ENCODE data around the gene RRAS.

RRAS gene

DNA sequence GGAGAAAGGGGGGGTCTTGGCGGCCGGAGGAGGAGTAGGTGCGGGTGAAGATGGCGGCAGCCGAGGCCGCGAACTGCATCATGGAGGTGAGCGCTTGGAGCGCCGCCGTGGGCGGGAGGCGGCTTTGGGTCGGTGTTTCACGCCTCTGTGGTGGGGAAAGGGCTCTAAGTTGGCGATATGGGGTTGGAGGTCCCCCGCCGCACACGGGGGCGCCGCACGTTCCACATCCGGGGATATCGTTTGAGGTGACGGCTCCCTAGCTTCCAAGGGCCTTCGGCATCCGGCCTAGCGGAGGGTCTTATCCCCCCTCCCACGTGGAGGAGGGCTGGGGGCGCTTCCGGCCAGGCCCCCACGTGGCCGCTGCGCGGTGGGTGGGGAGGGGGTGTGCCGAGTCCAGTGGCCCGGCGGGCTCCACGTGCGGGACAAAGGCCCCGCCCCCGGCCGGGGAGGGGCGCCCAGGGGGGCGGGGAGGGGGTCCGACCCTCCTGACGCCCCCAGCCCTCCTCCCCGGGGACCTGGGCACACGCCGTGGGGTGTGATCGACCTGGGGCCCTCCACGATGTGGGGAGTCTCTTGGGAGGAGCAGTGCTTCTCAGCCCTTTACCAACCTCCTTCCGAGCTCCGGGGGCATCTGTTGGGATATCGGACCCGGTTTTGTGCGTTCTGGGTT is 37.4 kb upstream of the RRAS start, which contains the start of gene PRMT1:
TSS of gene PRMT1 (plus strand) at position 41 of the 670 bp plus-strand sequence. CDS start at position 51, 10 bp downstream.
- DNase-seq (ENCODE audit: low read depth): no peak
- peak within 1 kb of the TSS; percentile 96 for H3K4me3 ChIP-seq (ENCODE audit: control insufficient read depth, low read depth, low read length)
- TF ChIP-seq, protein P1, sequence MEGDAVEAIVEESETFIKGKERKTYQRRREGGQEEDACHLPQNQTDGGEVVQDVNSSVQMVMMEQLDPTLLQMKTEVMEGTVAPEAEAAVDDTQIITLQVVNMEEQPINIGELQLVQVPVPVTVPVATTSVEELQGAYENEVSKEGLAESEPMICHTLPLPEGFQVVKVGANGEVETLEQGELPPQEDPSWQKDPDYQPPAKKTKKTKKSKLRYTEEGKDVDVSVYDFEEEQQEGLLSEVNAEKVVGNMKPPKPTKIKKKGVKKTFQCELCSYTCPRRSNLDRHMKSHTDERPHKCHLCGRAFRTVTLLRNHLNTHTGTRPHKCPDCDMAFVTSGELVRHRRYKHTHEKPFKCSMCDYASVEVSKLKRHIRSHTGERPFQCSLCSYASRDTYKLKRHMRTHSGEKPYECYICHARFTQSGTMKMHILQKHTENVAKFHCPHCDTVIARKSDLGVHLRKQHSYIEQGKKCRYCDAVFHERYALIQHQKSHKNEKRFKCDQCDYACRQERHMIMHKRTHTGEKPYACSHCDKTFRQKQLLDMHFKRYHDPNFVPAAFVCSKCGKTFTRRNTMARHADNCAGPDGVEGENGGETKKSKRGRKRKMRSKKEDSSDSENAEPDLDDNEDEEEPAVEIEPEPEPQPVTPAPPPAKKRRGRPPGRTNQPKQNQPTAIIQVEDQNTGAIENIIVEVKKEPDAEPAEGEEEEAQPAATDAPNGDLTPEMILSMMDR (conservative IDR thresholded peaks at IDR 0.05; ENCODE audit: control insufficient read depth, insufficient read depth, low read depth, low read length): no peak

GRCh38 chr19:49676784-49677230 is 36.9 kb upstream of the RRAS start:
- DNase-seq (ENCODE audit: low read depth): peak; percentile 100
- TF ChIP-seq, protein P1 (conservative IDR thresholded peaks at IDR 0.05; ENCODE audit: control insufficient read depth, insufficient read depth, low read depth, low read length): no peak
- H3K4me3 ChIP-seq (ENCODE audit: control insufficient read depth, low read depth, low read length): peak overlapping the region; percentile 96

GRCh38 chr19:49676136-49676783 is 36.3 kb upstream of the RRAS start:
- DNase-seq (ENCODE audit: low read depth): peak; percentile 97
- TF ChIP-seq, protein P1 (conservative IDR thresholded peaks at IDR 0.05; ENCODE audit: control insufficient read depth, insufficient read depth, low read depth, low read length): no peak
- H3K4me3 ChIP-seq (ENCODE audit: control insufficient read depth, low read depth, low read length): peak overlapping the region; percentile 50

- H3K4me3 ChIP-seq (ENCODE audit: control insufficient read depth, low read depth, low read length): no peak overlapping the region
- DNase-seq (ENCODE audit: low read depth): peak; percentile 67
- TF ChIP-seq, protein P1 (conservative IDR thresholded peaks at IDR 0.05; ENCODE audit: control insufficient read depth, insufficient read depth, low read depth, low read length): peak; percentile 88
These were observed 32.4 kb upstream of the RRAS start for GRCh38 chr19:49672131-49672919.

GRCh38 chr19:49669516-49669915 is 29.6 kb upstream of the RRAS start:
- no peak overlapping the region for H3K4me3 ChIP-seq (ENCODE audit: control insufficient read depth, low read depth, low read length)
- TF ChIP-seq, protein P1 (conservative IDR thresholded peaks at IDR 0.05; ENCODE audit: control insufficient read depth, insufficient read depth, low read depth, low read length): no peak
- peak; percentile 32 for DNase-seq (ENCODE audit: low read depth)

DNA sequence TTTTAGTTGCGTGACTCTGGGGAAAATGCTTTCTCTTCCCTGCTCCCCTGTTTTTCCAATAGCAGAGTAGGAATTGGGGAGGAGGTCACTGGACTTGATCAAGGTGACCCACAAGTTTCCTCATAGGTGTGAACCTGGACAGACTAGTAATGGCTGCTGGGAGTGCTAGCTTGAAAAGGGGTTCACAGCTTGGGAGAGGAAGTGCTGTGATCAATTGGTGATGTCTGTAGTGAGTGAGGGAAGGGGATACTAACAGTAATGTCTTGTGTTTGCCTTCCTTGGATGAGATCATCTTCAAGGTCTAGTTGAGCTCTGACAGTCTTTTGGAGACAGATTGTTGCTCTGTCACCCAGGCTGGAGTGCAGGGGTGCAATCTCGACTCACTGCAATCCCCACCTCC is 27.5 kb upstream of the RRAS start:
- TF ChIP-seq, protein P1 (conservative IDR thresholded peaks at IDR 0.05; ENCODE audit: control insufficient read depth, insufficient read depth, low read depth, low read length): no peak
- H3K4me3 ChIP-seq (ENCODE audit: control insufficient read depth, low read depth, low read length): no peak overlapping the region
- DNase-seq (ENCODE audit: low read depth): no peak

All from fibroblast of mammary gland (primary cell).